Small intestine (tissue), 7 donors: Measurements from ENCODE around the gene ARHGAP21. TPM values are rescaled to one million over a fixed set of nuclear protein-coding genes. Genes with fewer than 3 reads are reported as not detected.

Source experiments
- DNase-seq, 2 donors: peaks; one replicate each; pipeline versions ENCODE4 v3.0.0 to v3.0.0-alpha.2; 2013
- FAIRE-seq: peaks from 2 replicates; lab custom pipeline; 2012; peaks lifted over from hg19 to GRCh38; lab: Jason Lieb, UNC
- H3K27ac ChIP-seq, 3 donors: one replicate each; pipeline ENCODE4 v1.5.1; 2013; ENCODE audit warnings: low read length in 2 of 3, mild to moderate bottlenecking in 2 of 3, control low read depth in 1 of 3, inconsistent platforms in 1 of 3, low read depth in 1 of 3, moderate library complexity in 1 of 3
- H3K27me3 ChIP-seq, 3 donors: one replicate each; pipeline ENCODE4 v1.6.1; 2013; ENCODE audit warnings: low read length in 3 of 3, inconsistent platforms in 1 of 3; ENCODE audit not compliant: control insufficient read depth in 3 of 3, insufficient read depth in 3 of 3
- H3K36me3 ChIP-seq, 3 donors: one replicate each; pipeline ENCODE4 v1.6.1; 2013; ENCODE audit warnings: low read length in 3 of 3, inconsistent platforms in 1 of 3, low read depth in 1 of 3, mild to moderate bottlenecking in 1 of 3, moderate library complexity in 1 of 3; ENCODE audit not compliant: control insufficient read depth in 3 of 3, insufficient read depth in 2 of 3
- H3K4me1 ChIP-seq, 3 donors: one replicate each; pipeline ENCODE4 v1.6.1; 2013; ENCODE audit warnings: low read length in 2 of 3, inconsistent platforms in 1 of 3, low read depth in 1 of 3, mild to moderate bottlenecking in 1 of 3, moderate library complexity in 1 of 3; ENCODE audit not compliant: control insufficient read depth in 3 of 3, insufficient read depth in 2 of 3
- H3K4me3 ChIP-seq, 3 donors: one replicate each; pipeline ENCODE4 v1.5.1; 2013; ENCODE audit warnings: low read length in 3 of 3, control low read depth in 1 of 3, inconsistent platforms in 1 of 3, low read depth in 1 of 3, mild to moderate bottlenecking in 1 of 3, moderate library complexity in 1 of 3
- H3K9me3 ChIP-seq, 2 donors: one replicate each; pipeline ENCODE4 v1.6.1; 2013; ENCODE audit warnings: low read depth in 1 of 2, low read length in 1 of 2; ENCODE audit not compliant: control insufficient read depth in 2 of 2, insufficient read depth in 1 of 2
- WGBS, 3 donors: extraction: QIAGEN DNeasy Blood & Tissue Kit; methylation state at CpG; one replicate each; pipeline ENCODE4 v1.1.7; 2013; 5-methylcytosine and 5-hydroxymethylcytosine counted together
- polyA plus RNA-seq, 4 donors: library from polyadenylated mRNA; stranded (reverse) in 3 of 4; unstranded in 1 of 4; fragments of 200-250 nt in 3 of 4; fragments of 120-200 nt in 1 of 4; gene quantifications; one replicate each; pipeline versions ENCODE4 v1.2.1 to v1.2.3, GENCODE V29; 2013
- donor health status: healthy with polysubstance abuse.
- donor health status: control.
- donor health status: control.
- donor health status: Bipolar disorder and iron deficiency.
- donor health status: healthy.

Gene ARHGAP21
- polyA plus RNA-seq, 4 donors = 20.6 to 42.0 (median 29.7) TPM

DNA sequence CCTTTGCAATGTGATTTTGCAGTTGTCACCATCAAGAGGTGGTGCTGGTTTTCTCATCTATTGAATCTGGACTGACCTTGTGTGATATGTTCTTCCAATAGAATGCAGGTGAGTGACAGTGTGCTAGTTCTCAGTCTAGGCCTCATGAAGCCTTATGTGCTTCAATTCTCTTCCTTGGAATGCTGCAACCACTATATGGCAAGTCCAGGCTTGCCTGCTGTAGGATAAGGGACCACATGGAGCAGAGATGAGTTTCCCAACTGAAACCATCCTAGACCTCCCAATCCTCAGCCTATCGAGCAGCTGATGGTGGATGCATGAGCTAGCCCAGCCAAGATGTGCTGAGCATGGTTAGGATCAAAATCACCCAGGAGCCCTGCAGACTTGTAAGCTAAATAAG, 32.6 kb upstream of the ARHGAP21 start:
- H3K4me3 ChIP-seq = no peak overlapping the region
- FAIRE-seq = no peak
- H3K36me3 ChIP-seq = no peaks in the 10 kb centered on the region
- H3K27me3 ChIP-seq = no peaks in the 10 kb centered on the region
- H3K9me3 ChIP-seq = no peaks in the 10 kb centered on the region
- no peak for DNase-seq
- no peak overlapping the region for H3K27ac ChIP-seq
- WGBS, 3 donors = 88 to 100% (median 89%) methylated on average over 1 of the region's 1 CpG
- H3K4me1 ChIP-seq = no peaks in the 10 kb centered on the region

DNA sequence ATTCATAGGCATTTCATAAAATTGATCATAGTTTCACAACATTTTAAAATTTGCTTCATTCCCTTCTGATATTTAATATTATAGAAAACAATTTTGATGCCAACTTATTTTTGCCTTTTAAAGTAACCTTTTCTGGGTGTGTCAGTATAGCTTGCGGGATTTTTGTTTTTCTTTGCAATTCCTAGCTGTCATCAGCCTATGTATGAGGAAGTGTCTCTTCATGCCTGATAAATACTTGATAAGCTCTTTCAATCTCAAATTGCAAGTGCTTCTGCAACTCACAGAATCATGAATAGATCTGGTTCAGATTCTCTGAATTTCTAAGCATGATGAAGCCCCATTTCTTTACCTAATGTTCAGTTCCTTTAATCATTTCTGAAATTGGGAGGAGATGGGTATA, 28.0 kb upstream of the ARHGAP21 start:
- WGBS, 3 donors = 80 to 95% (median 93%) methylated on average over 1 of the region's 1 CpG
- Histone ChIP-seq H3K4me3 (no peak overlapping the region), H3K9me3 (no peaks in the 10 kb centered on the region), H3K4me1 (no peaks in the 10 kb centered on the region), H3K36me3 (no peaks in the 10 kb centered on the region), H3K27me3 (no peaks in the 10 kb centered on the region), H3K27ac (no peak overlapping the region)
- DNase-seq (no peak), FAIRE-seq (no peak)

DNA sequence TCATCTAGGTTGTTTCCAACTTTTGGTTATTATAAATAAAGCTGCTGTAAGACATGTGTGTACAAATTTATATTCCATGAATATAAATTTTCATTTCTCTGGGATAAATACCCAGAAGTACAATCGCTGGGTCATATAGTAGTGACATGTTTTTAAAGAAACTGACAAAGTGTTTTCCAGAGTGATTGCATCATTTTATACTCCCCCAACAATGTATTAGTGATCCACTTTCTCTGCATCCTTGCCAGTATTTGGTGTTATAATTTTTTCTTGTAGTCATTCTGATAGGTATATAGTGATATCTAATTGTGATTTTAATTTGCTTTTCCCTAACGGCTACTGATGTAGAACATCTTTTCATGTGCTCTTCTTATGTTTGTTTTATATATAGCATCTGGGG, 27.0 kb upstream of the ARHGAP21 start:
- no peaks in the 10 kb centered on the region for H3K36me3 ChIP-seq
- H3K9me3 ChIP-seq = no peaks in the 10 kb centered on the region
- H3K4me1 ChIP-seq = no peaks in the 10 kb centered on the region
- FAIRE-seq = no peak
- H3K27ac ChIP-seq = no peak overlapping the region
- WGBS, 3 donors = 85 to 89% (median 88%) methylated on average over 2 of the region's 2 CpGs
- no peak for DNase-seq
- no peaks in the 10 kb centered on the region for H3K27me3 ChIP-seq
- no peak overlapping the region for H3K4me3 ChIP-seq

DNA sequence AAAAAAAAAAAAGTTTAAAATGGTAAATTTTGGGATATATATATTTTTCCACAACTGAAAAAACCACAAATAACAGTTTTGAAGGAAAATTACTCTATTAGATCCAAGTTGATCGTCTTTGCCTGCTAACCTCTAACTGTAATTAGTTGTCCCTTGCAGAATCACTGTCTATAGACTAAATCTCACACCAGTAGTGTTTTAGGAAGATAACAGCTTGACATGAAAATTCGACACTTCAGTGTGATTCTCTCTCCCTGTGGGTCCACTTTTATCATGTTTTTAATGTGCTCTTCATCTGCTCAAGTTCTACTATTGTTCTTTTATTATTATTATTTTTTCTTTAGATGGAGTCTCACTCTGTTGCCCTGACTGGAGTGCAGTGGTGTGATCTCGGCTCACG, 24.5 kb upstream of the ARHGAP21 start:
- Histone ChIP-seq H3K27ac (no peak overlapping the region), H3K27me3 (no peaks in the 10 kb centered on the region), H3K4me1 (no peaks in the 10 kb centered on the region), H3K4me3 (no peak overlapping the region), H3K9me3 (no peaks in the 10 kb centered on the region), H3K36me3 (no peaks in the 10 kb centered on the region)
- no peak for DNase-seq
- no peak for FAIRE-seq
- 83 to 87% (median 86%) methylated on average over 4 of the region's 4 CpGs for WGBS, 3 donors

DNA sequence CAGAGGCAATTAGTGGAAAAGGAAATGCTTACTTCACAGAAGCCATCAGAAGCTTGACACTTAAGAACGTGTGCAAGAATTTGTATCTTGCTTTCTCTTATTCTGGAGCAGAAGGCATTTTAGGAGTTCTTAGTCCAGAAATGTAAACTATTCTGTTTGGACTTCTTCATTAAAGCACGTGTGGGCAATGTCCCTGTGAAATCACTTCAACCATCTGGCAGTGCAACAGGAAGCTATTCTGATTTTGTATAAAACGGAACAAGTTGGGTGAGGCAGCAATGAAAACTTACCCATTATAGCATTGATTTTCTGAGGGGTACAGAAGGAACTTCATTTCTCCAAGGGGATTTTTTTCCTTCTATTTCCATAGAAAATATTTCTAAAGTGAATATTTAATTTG, 21.3 kb upstream of the ARHGAP21 start:
- FAIRE-seq (no peak), DNase-seq (no peak)
- Histone ChIP-seq H3K9me3 (peaks cover 0 to 6% of the 10 kb centered on the region in 2 donors), H3K4me1 (no peaks in the 10 kb centered on the region), H3K4me3 (no peak overlapping the region), H3K27ac (no peak overlapping the region), H3K36me3 (no peaks in the 10 kb centered on the region), H3K27me3 (no peaks in the 10 kb centered on the region)
- 23 to 42% (median 42%) methylated on average over 3 of the region's 3 CpGs for WGBS, 3 donors

DNA sequence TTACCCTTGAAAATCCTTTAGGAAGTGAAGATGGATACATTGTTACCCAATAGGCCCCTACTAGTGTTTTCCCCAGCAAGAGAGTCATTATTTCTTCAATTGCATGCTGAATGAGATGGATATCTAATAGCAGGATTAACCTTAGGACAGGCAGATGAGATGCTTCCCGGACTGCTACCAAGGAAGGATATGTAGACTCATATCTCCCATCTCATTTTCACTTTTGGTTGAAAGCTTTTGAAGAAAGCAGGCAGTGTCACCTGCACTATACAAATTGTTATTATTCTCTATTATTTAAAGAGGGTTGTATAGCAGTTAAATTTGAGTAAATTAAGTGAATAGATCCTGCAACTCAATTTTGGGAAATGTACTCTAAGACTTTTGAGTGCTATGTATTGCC, 17.0 kb upstream of the ARHGAP21 start:
- FAIRE-seq (no peak), DNase-seq (no peak)
- H3K9me3 ChIP-seq = peaks cover 0 to 6% of the 10 kb centered on the region in 2 donors
- WGBS, 3 donors = 60 to 88% (median 79%) methylated on average over 1 of the region's 1 CpG
- H3K4me3 ChIP-seq = no peak overlapping the region
- H3K36me3 ChIP-seq = no peaks in the 10 kb centered on the region
- no peak overlapping the region for H3K27ac ChIP-seq
- H3K27me3 ChIP-seq = no peaks in the 10 kb centered on the region
- no peaks in the 10 kb centered on the region for H3K4me1 ChIP-seq

DNA sequence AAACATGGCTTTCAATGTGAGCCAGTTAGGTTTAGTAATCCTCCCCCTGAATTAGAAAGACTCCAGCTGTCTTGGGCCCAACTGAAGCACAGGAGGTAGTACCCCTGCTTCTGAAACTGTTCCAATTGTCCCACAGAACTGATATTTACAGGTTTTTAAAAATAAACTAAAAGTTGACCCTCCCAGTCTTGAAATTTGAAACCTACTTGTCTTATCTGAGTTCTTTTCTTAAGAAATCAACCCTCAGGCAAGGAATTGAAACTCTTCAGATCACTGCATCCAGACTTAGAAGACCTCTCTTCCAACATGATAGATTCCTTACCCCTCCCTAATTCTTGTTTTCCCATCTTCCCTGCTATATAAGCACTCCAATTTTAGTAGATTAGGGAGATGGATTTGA, 13.3 kb upstream of the ARHGAP21 start:
- H3K27me3 ChIP-seq = no peaks in the 10 kb centered on the region
- no peaks in the 10 kb centered on the region for H3K36me3 ChIP-seq
- no peak overlapping the region for H3K4me3 ChIP-seq
- no peak overlapping the region for H3K27ac ChIP-seq
- H3K4me1 ChIP-seq = no peaks in the 10 kb centered on the region
- no peak for FAIRE-seq
- peaks cover 0 to 6% of the 10 kb centered on the region in 2 donors for H3K9me3 ChIP-seq
- no peak for DNase-seq

DNA sequence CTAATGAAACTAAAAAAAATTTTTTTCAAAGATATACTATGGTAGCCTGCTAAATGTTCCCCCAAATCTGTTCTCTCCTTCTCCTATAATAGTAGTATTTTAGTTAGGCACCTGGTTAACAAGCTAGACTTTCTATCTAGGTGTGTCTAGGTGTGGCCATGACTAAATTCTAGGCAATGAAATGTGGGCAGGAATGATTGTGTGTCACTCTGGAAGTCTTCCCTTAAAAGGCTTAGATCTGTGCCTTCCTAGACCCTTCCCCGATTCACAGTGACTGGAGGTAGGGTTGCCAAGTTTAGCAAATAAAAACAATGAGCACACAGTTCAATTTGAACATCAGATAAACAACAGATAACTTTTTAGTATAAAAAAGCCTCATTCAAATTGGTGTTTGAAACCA, 8.3 kb upstream of the ARHGAP21 start:
- H3K27ac ChIP-seq = no peak overlapping the region
- H3K4me1 ChIP-seq = no peaks in the 10 kb centered on the region
- DNase-seq (peak in 1 of 2 donors; percentile 53), FAIRE-seq (no peak)
- H3K36me3 ChIP-seq = no peaks in the 10 kb centered on the region
- no peaks in the 10 kb centered on the region for H3K27me3 ChIP-seq
- WGBS, 3 donors = 55 to 80% (median 69%) methylated on average over 1 of the region's 1 CpG
- H3K4me3 ChIP-seq = no peak overlapping the region
- H3K9me3 ChIP-seq = no peaks in the 10 kb centered on the region

DNA sequence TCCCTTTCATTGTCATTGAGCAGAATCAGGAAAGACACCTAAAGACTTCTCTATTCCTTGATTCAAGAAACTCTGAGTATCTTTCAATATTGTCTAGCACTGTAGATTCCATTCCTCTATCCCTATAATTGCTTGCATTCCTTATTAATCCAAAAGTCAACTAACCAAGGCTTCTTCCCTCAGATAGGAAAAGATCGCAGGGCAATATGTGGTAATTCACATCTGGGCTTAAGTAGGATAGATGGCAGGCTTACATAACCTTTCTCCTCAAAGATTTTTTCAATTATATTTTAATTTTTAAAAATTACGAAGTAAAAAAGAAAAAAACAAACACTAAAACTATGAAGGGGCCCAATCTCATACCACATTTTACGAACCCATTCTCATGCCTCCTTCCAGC, 7.1 kb upstream of the ARHGAP21 start:
- H3K27ac ChIP-seq = no peak overlapping the region
- H3K36me3 ChIP-seq = no peaks in the 10 kb centered on the region
- 85 to 96% (median 91%) methylated on average over 3 of the region's 3 CpGs for WGBS, 3 donors
- no peak overlapping the region for H3K4me3 ChIP-seq
- H3K27me3 ChIP-seq = no peaks in the 10 kb centered on the region
- no peaks in the 10 kb centered on the region for H3K4me1 ChIP-seq
- no peak for DNase-seq
- FAIRE-seq = no peak
- H3K9me3 ChIP-seq = no peaks in the 10 kb centered on the region
